HL-60 (cell line): ENCODE data around the gene KRT39.

Source experiments
- DNase-seq, 2 experiments: peaks; one replicate each; pipeline ENCODE4 v3.0.0-alpha.2; 2010 to 2020; ENCODE audit warnings: low read depth in 1 of 2, low spot score in 1 of 2
- H3K27ac ChIP-seq: fragments of 250-450 bp; sonication (Bioruptor Pico); replicated peaks from 2 replicates; pipeline ENCODE4 v1.5.1; 2020; ENCODE audit warnings: mild to moderate bottlenecking, moderate library complexity
- H3K27me3 ChIP-seq: fragments of 250-450 bp; sonication (Bioruptor Pico); 2 replicates; pipeline ENCODE4 v1.5.1; 2021; ENCODE audit warnings: mild to moderate bottlenecking, moderate library complexity; ENCODE audit not compliant: insufficient read depth, poor library complexity, severe bottlenecking
- H3K4me3 ChIP-seq: replicated peaks from 2 replicates; pipeline ENCODE4 v1.5.1; 2011; ENCODE audit warnings: mild to moderate bottlenecking, control low read depth, low read length; ENCODE audit not compliant: insufficient read depth
- GABPA ChIP-seq: IDR thresholded peaks from 2 replicates; pipeline ENCODE4 v1.6.1; 2012; ENCODE audit warnings: low read depth
- POLR2AphosphoS5 ChIP-seq: IDR thresholded peaks from 2 replicates; pipeline ENCODE4 v1.6.1; 2012; ENCODE audit warnings: low read depth
- REST ChIP-seq: IDR thresholded peaks from 2 replicates; pipeline ENCODE4 v1.6.1; 2012; ENCODE audit warnings: low read depth; ENCODE audit not compliant: insufficient replicate concordance
- SPI1 ChIP-seq: IDR thresholded peaks from 2 replicates; pipeline ENCODE4 v1.6.1; 2012; ENCODE audit warnings: low read depth, mild to moderate bottlenecking, borderline replicate concordance
- TF ChIP-seq, protein P1 (sequence below): IDR thresholded peaks from one replicate; pipeline ENCODE4 v1.5.1; 2011; ENCODE audit warnings: low read length, control low read depth, inconsistent platforms; ENCODE audit not compliant: insufficient read depth

Gene KRT39

DNA sequence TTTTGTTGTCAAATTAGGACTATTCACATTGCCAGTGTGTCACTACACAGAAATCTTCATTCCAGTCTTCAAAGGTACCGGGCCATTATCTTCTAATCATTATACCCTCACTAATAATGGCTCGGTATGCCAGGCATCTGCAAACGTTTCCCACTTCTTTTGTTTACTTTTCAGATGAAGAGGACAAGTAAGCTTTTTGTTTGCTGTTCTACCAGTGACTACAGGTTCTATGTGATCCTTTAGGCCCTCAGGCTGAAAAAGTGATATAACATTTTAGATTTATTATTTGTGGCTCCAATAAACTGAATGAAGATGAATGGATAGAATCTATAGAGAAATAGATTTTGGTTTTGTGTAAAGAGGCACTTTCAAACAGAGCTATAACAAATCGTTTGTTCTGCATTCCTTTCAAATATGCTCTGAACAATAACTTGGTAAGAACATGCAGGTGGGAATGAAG is 42.6 kb upstream of the KRT39 start:
- no peak for TF ChIP-seq REST
- TF ChIP-seq, protein P1, sequence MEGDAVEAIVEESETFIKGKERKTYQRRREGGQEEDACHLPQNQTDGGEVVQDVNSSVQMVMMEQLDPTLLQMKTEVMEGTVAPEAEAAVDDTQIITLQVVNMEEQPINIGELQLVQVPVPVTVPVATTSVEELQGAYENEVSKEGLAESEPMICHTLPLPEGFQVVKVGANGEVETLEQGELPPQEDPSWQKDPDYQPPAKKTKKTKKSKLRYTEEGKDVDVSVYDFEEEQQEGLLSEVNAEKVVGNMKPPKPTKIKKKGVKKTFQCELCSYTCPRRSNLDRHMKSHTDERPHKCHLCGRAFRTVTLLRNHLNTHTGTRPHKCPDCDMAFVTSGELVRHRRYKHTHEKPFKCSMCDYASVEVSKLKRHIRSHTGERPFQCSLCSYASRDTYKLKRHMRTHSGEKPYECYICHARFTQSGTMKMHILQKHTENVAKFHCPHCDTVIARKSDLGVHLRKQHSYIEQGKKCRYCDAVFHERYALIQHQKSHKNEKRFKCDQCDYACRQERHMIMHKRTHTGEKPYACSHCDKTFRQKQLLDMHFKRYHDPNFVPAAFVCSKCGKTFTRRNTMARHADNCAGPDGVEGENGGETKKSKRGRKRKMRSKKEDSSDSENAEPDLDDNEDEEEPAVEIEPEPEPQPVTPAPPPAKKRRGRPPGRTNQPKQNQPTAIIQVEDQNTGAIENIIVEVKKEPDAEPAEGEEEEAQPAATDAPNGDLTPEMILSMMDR: no peak
- TF ChIP-seq GABPA: no peak
- TF ChIP-seq POLR2AphosphoS5: no peak
- no peak for TF ChIP-seq SPI1
- Histone ChIP-seq H3K27me3 (peaks cover 2% of the 10 kb centered on the region), H3K27ac (no peak overlapping the region), H3K4me3 (no peak overlapping the region)
- DNase-seq: no peak

- Histone ChIP-seq H3K27ac (no peak within 1 kb of the TSS), H3K4me3 (no peak within 1 kb of the TSS), H3K27me3 (peaks cover 2% of the 10 kb centered on the region)
- TF ChIP-seq, protein P1: no peak
- TF ChIP-seq GABPA (no peak), SPI1 (no peak), REST (no peak), POLR2AphosphoS5 (no peak)
- DNase-seq: no peak
These were observed 42.1 kb upstream of the KRT39 start, which contains the start of gene KRTAP3-1 for GRCh38 chr17:41008811-41009210. TSS of gene KRTAP3-1 (minus strand) at chr17:41009128. CDS start at chr17:41009074, 54 bp downstream.

GRCh38 chr17:41004397-41004796 is 37.6 kb upstream of the KRT39 start:
- Histone ChIP-seq H3K27me3 (peaks cover 4% of the 10 kb centered on the region), H3K4me3 (no peak overlapping the region), H3K27ac (no peak overlapping the region)
- TF ChIP-seq, protein P1: no peak
- TF ChIP-seq POLR2AphosphoS5: no peak
- TF ChIP-seq GABPA: no peak
- TF ChIP-seq REST: no peak
- TF ChIP-seq SPI1: no peak
- DNase-seq: no peak
